ENCODE results near the gene REPIN1.

GRCh38 chr7:150361402-150361801 lies 7.2 kb upstream of the REPIN1 start:
- TF ChIP-seq POLR2A (IDR thresholded peaks at IDR 0.05), result no peak
- TF ChIP-seq CTCF (IDR thresholded peaks at IDR 0.05 in 4 of 5, conservative IDR thresholded peaks at IDR 0.05 in 1 of 5), result no peak

Measured in gastrocnemius medialis (tissue), 4 donors.